Measurements from ENCODE around the gene CBFA2T2. TPM values are rescaled to one million over a fixed set of nuclear protein-coding genes. Genes with fewer than 3 reads are reported as not detected.
"Not testable (repeated sequence)": the region's sequence is repeated elsewhere in the genome, so short reads cannot be mapped to it uniquely, and the experiment has no call there.

CBFA2T2 gene
- total RNA-seq, 2 experiments from 2014 or later = 12.3 to 16.8 TPM

DNA sequence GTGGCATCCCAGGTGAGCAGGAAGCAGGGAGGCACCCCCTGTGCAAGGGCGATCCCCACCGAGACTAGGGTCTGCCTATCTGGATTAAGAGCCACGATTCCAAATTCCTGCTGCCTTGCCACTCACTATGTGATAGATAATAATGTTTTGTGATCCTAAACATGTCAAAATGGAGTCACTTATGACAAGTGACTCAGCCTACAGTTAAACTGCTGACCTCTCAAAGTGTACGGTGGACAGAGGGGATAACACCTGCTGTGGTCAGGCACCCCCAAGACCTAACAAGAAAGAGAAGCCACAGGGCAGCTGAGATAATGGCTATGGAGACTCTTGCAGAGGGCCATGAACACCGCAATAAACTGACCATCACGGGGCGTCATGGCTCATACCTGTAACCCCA lies 30.3 kb upstream of the CBFA2T2 start:
- Mint-ChIP-seq H3K36me3 (no peaks in the 10 kb centered on the region), H3K4me3 (no peak overlapping the region), H3K27ac (no peak overlapping the region), H3K9me3 (ENCODE audit: low read depth) (no peaks in the 10 kb centered on the region), H3K4me1 (peaks cover 1% of the 10 kb centered on the region), H3K27me3 (no peaks in the 10 kb centered on the region)
- DNase-seq (no peak), ATAC-seq (no peak)
- CTCF ChIA-PET = interaction anchor here (0.7 to 1.7 kb wide), 3 partner anchors 13 to 388 kb away, joined by 3 to 6 read pairs (median 3); no protein-coding TSS in a partner anchor

- DNase-seq (no peak), ATAC-seq (no peak)
- Mint-ChIP-seq H3K36me3 (no peaks in the 10 kb centered on the region), H3K9me3 (ENCODE audit: low read depth) (no peaks in the 10 kb centered on the region), H3K4me3 (no peak overlapping the region), H3K27me3 (no peaks in the 10 kb centered on the region), H3K4me1 (peaks cover 1% of the 10 kb centered on the region), H3K27ac (no peak overlapping the region)
- CTCF ChIA-PET = interaction anchor here (1.3 to 1.7 kb wide), 2 partner anchors 12 to 207 kb away, joined by 3 to 6 read pairs; no protein-coding TSS in a partner anchor
Observed at GRCh38 chr20:33460711-33461110, 29.2 kb upstream of the CBFA2T2 start.

- ATAC-seq = no peak
Observed at GRCh38 chr20:33463332-33464101, 26.4 kb upstream of the CBFA2T2 start.

DNA sequence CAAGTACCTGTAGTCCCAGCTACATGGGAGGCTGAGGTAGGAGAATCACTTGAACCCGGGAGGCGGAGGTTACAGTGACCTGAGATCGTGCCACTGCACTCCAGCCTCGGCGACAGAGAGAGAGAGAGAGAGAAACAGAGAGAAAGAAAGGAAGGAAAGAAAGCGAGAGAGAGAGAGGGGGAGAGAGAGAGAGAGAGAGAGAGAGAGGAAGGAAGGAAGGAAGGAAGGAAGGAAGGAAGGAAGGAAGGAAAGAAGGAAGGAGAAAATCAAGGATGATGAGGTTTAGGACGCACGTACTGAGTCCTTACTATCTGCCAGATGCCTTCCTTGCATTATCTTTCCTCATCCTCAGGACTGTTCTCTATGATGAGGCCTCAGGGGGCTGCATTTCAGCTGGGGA lies 25.1 kb upstream of the CBFA2T2 start:
- H3K4me1 Mint-ChIP-seq; H3K27me3 Mint-ChIP-seq; H3K27ac Mint-ChIP-seq; H3K4me3 Mint-ChIP-seq; DNase-seq; ATAC-seq; H3K9me3 Mint-ChIP-seq (ENCODE audit: low read depth); H3K36me3 Mint-ChIP-seq: not testable (repeated sequence)
- CTCF ChIA-PET = interaction anchor here (1.2 kb wide), 1 partner anchor 204 kb away, joined by 3 read pairs; no protein-coding TSS in a partner anchor

More at GRCh38 chr20:33463332-33464101, 26.4 kb upstream of the CBFA2T2 start:
- Mint-ChIP-seq H3K36me3 (no peaks in the 10 kb centered on the region), H3K27ac (no peak overlapping the region), H3K27me3 (no peaks in the 10 kb centered on the region), H3K4me1 (no peaks in the 10 kb centered on the region), H3K9me3 (ENCODE audit: low read depth) (no peaks in the 10 kb centered on the region), H3K4me3 (no peak overlapping the region)
- no peak for DNase-seq
- CTCF ChIA-PET = interaction anchor here (0.7 kb wide), 1 partner anchor 552 kb away, joined by 3 read pairs; no protein-coding TSS in a partner anchor

DNA sequence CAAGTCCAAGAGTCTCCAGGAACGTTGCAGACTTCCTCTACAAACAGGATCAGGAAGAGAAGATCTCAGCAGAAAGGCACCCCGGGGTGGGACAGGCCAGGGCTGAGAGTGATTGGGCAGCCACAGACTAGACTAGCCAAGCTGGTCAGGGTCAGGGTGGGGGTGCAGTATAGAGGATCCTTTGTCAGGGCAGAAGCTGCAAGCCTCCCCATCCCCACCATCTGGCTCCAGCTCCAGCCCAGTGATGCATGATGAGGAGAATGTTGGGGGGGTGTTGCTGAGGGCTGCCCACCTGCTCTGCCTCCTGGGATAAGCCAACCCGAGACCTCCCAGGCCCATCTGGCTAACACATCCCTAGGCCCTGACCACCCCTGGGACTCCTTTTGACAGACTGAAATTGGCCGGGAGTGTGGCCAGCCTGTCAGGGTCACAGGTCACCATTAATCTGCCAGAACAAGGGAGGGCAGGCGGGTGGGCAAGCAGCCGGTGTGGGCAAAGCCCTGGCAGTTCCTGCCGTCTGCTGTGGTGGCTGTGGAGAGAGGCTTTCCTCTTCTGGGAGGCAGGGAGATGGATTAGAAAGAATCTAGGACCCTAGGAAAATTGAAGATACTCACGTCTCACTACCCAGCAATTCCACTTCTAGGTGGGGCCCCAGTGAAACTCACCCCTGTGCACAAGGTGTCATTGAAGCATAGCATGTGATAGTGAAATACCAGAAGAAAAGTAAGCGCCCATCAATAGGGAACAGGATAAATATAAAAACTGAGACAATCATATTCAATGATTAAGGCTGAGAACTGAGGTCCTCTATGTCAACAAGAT lies 24.2 kb upstream of the CBFA2T2 start:
- no peak for ATAC-seq
- H3K27ac Mint-ChIP-seq = no peak overlapping the region
- no peaks in the 10 kb centered on the region for H3K36me3 Mint-ChIP-seq

GRCh38 chr20:33466303-33466646 lies 23.6 kb upstream of the CBFA2T2 start:
- DNase-seq = no peak
- H3K27ac Mint-ChIP-seq = no peak overlapping the region

More for the DNA sequence above, 24.2 kb upstream of the CBFA2T2 start:
- H3K4me3 Mint-ChIP-seq = no peak overlapping the region
- no peaks in the 10 kb centered on the region for H3K27me3 Mint-ChIP-seq
- no peak for DNase-seq
- no peaks in the 10 kb centered on the region for H3K9me3 Mint-ChIP-seq (ENCODE audit: low read depth)
- CTCF ChIA-PET = interaction anchor here (1.2 kb wide), 1 partner anchor 203 kb away, joined by 3 read pairs; no protein-coding TSS in a partner anchor
- no peaks in the 10 kb centered on the region for H3K4me1 Mint-ChIP-seq

DNA sequence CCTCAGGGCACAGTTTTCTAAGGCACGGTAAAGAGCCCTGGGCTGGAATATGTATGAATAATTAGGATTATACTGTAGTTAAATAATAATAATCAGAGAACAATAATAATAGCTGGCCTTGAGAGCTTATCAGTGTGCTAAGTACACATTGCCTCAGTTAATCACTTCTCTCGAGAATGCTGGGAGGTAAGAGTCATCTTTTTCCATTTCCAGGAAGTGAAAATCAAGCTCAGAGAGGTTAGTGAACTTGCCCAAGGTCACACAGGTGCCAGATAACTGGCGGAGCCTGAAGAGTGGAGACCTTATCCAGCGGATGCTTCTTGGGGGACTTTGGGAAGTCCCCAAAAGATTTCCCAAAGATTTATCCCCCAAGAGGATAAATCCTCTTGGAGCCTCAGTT lies 19.4 kb upstream of the CBFA2T2 start:
- CTCF ChIA-PET = interaction anchor here (1.2 to 2.1 kb wide), 3 partner anchors 19 to 183 kb away, joined by 3 to 8 read pairs (median 3); partner anchors contain the start of gene CBFA2T2
- no peaks in the 10 kb centered on the region for H3K27me3 Mint-ChIP-seq

More at GRCh38 chr20:33466303-33466646, 23.6 kb upstream of the CBFA2T2 start:
- ATAC-seq = no peak
- H3K4me1 Mint-ChIP-seq = no peaks in the 10 kb centered on the region
- H3K4me3 Mint-ChIP-seq = no peak overlapping the region
- CTCF ChIA-PET = no interaction called here
- no peaks in the 10 kb centered on the region for H3K9me3 Mint-ChIP-seq (ENCODE audit: low read depth)
- no peaks in the 10 kb centered on the region for H3K27me3 Mint-ChIP-seq
- no peaks in the 10 kb centered on the region for H3K36me3 Mint-ChIP-seq

DNA sequence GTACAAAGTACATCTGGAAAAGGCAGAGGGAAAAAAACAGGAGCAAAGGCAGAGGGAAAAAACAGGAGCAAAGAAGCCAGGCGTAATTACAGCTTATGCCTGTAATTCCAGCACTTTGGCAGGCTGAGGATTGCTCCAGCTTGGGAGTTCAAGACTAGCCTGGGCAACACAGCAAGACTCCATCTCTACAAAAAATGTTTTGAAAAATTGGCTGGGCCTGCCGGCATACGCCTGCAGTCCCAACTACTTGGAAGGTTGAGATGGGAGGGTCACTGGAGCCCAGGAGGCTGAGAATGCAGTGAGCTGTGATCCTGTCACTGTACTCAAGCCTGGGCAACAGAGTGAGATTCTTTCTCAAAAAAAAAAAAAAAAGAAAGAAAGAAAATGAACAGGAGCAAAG lies 19.0 kb upstream of the CBFA2T2 start:
- CTCF ChIA-PET = interaction anchor here (1.3 to 2.1 kb wide), 2 partner anchors 43 to 183 kb away, joined by 3 to 8 read pairs; no protein-coding TSS in a partner anchor
- H3K9me3 Mint-ChIP-seq (ENCODE audit: low read depth) = no peaks in the 10 kb centered on the region
- H3K4me3 Mint-ChIP-seq = no peak overlapping the region
- no peaks in the 10 kb centered on the region for H3K4me1 Mint-ChIP-seq
- no peaks in the 10 kb centered on the region for H3K36me3 Mint-ChIP-seq
- ATAC-seq (no peak), DNase-seq (no peak)
- no peaks in the 10 kb centered on the region for H3K27me3 Mint-ChIP-seq
- no peak overlapping the region for H3K27ac Mint-ChIP-seq

More for the DNA sequence above, 19.4 kb upstream of the CBFA2T2 start:
- Mint-ChIP-seq H3K27ac (no peak overlapping the region), H3K9me3 (ENCODE audit: low read depth) (no peaks in the 10 kb centered on the region), H3K4me3 (no peak overlapping the region), H3K4me1 (no peaks in the 10 kb centered on the region), H3K36me3 (no peaks in the 10 kb centered on the region)
- no peak for ATAC-seq
- no peak for DNase-seq

DNA sequence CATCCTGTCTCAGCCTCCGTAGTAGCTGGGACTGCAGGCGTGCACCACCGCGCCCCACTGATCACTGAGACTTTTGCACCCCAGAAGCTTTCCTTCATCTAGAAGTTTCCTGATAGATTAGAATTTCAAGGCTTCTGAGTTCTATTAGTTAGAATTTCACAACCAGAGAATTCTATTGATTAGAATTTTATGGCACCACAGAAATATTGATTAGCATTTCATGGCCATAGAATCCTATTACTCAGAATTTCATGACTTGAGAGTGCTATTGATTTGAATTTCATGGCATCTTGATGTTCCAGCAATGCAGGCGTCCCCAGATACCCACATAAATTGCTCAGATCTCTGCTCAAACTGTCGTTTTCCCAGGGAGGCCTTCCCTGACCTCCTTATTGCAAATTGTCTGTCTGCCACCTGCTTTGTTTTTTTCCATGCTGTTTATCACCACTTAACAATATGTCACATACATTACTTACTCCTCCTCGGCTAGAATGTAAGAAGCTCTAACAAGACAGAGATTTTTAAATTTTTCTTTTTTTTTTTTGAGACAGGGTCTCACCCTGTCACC lies 16.9 kb upstream of the CBFA2T2 start:
- no peaks in the 10 kb centered on the region for H3K4me1 Mint-ChIP-seq
- DNase-seq = no peak
- H3K9me3 Mint-ChIP-seq (ENCODE audit: low read depth) = no peaks in the 10 kb centered on the region
- ATAC-seq = no peak
- no peaks in the 10 kb centered on the region for H3K27me3 Mint-ChIP-seq
- no peak overlapping the region for H3K27ac Mint-ChIP-seq
- no peak overlapping the region for H3K4me3 Mint-ChIP-seq
- no peaks in the 10 kb centered on the region for H3K36me3 Mint-ChIP-seq
- CTCF ChIA-PET = interaction anchor here (1.2 to 1.6 kb wide), 2 partner anchors 13 to 175 kb away, joined by 3 read pairs; no protein-coding TSS in a partner anchor

DNA sequence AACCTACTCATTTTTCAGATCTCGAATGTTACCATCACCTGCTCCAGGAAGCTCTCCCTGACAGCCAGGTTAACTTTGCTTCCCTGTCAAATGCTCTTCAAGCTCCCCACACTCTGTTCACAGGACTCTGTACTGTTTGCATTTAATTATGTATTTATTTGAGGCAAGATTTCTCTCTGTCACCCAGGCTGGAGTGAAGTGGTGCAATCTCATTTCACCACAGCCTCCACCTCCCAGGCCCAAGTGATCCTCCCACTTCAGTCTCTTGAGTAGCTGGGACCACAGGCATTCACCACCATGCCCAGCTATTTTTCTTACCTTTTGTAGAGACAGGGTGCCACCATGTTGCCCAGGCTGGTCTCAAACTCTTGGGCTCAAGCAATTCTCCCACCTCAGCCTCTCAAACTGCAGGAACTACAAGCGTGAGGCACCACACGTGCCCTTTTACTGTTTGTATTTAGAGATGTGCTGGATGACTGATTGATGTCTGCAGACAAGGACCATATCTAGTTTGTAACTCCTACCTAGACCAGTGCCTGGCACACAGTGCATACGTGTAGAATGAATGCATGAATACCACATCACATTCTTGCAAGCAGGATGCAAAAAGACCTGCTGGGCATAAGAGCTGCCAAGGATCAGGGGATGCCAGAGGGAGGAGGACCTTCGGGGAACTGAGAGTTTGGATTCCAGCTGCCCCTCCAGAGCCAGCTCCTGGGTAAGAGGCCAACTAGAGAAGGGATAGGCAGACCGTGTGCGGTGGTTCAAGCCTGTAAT lies 15.6 kb upstream of the CBFA2T2 start:
- H3K9me3 Mint-ChIP-seq (ENCODE audit: low read depth) = no peaks in the 10 kb centered on the region
- CTCF ChIA-PET = interaction anchor here (0.7 to 1.6 kb wide), 4 partner anchors 16 to 211 kb away, joined by 3 to 4 read pairs (median 4); no protein-coding TSS in a partner anchor

GRCh38 chr20:33474963-33475362 lies 14.9 kb upstream of the CBFA2T2 start:
- no peak for DNase-seq
- no peaks in the 10 kb centered on the region for H3K9me3 Mint-ChIP-seq (ENCODE audit: low read depth)
- no peak overlapping the region for H3K27ac Mint-ChIP-seq
- ATAC-seq = no peak
- no peaks in the 10 kb centered on the region for H3K4me1 Mint-ChIP-seq
- CTCF ChIA-PET = interaction anchor here (0.7 to 1.6 kb wide), 3 partner anchors 16 to 211 kb away, joined by 3 to 4 read pairs (median 4); no protein-coding TSS in a partner anchor
- H3K4me3 Mint-ChIP-seq = no peak overlapping the region
- H3K27me3 Mint-ChIP-seq = no peaks in the 10 kb centered on the region
- H3K36me3 Mint-ChIP-seq = no peaks in the 10 kb centered on the region

More for the DNA sequence above, 15.6 kb upstream of the CBFA2T2 start:
- H3K27ac Mint-ChIP-seq = no peak overlapping the region
- no peaks in the 10 kb centered on the region for H3K4me1 Mint-ChIP-seq
- no peaks in the 10 kb centered on the region for H3K36me3 Mint-ChIP-seq
- DNase-seq = no peak
- no peak for ATAC-seq
- H3K4me3 Mint-ChIP-seq = no peak overlapping the region
- no peaks in the 10 kb centered on the region for H3K27me3 Mint-ChIP-seq

DNA sequence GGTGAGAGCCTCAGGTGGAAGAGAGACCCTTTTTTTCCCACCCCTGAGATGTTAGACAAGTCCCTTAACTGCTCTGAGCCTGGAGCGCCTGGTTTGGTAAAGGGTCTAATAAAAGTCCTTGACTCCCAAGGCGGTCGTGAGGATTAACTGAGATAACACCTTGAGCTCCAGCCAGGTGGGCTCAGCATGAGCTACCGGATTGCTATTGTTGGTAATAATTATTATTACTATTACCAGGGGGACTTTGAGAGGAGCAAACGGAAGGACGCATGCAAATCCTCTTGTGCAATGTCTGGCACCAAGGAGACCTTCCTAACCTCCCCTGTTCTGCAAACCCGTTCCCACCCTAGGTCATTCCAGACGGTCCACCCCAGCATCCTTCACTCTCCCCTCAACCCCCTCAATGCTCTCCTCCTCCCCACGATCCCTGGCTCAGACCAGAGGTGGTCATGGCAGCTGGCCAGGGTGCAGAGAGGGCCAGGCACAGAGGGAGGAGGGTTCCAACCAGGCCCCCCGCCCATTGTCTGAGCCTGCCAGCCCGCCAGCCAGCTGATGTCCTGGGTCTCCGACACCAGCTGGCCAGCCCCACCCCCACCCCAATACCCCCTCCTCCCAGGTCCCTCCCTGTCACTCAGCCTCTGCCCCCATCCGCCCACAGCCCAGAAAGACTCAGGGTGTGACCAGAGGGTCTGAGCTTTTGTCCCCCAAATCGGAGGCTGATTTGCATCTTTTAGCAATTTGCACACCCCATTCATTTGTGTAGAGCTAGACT lies 14.3 kb upstream of the CBFA2T2 start:
- no peak overlapping the region for H3K4me3 Mint-ChIP-seq
- no peaks in the 10 kb centered on the region for H3K27me3 Mint-ChIP-seq
- no peaks in the 10 kb centered on the region for H3K36me3 Mint-ChIP-seq
- no peak overlapping the region for H3K27ac Mint-ChIP-seq
- no peaks in the 10 kb centered on the region for H3K9me3 Mint-ChIP-seq (ENCODE audit: low read depth)
- H3K4me1 Mint-ChIP-seq = no peaks in the 10 kb centered on the region
- no peak for ATAC-seq
- no peak for DNase-seq
- CTCF ChIA-PET = interaction anchor here (0.7 to 1.6 kb wide), 2 partner anchors 18 to 193 kb away, joined by 3 to 4 read pairs; no protein-coding TSS in a partner anchor
